GM12878 (cell line): Measurements from ENCODE around the gene CLTCL1. TPM values are rescaled to one million over a fixed set of nuclear protein-coding genes. Genes with fewer than 3 reads are reported as not detected.

Source experiments
- ATAC-seq: fragments of 200-7000 bp; cut with Tn5 transposase; 3 replicates; pipeline ENCODE4 v1.9.1; 2020; ENCODE audit warnings: mild to moderate bottlenecking, moderate library complexity
- BruUV-seq: library from RNA; stranded (reverse); fragments of 400-500 nt; replicated peaks from 2 replicates; lab custom pipeline; 2021; lab: Mats Ljungman, UMichigan
- CTCF ChIA-PET: fragments of 300-600 bp; sonication (Branson Sonifier 250); formaldehyde crosslinking; extraction: SDS; loops from one replicate; lab custom pipeline; 2021; ENCODE audit warnings: inconsistent platforms; lab: Yijun Ruan, JAX
- POLR2A ChIA-PET: fragments of 350-600 bp; formaldehyde crosslinking; extraction: SDS; loops from one replicate; lab custom pipeline; 2021; ENCODE audit warnings: inconsistent platforms; lab: Charles Lee
- RAD21 ChIA-PET: fragments of 300-600 bp; sonication (Branson Sonifier 250); formaldehyde crosslinking; loops from one replicate; lab custom pipeline; 2023; ENCODE audit warnings: antibody characterized with exemption; ENCODE audit not compliant: unreplicated experiment; lab: Charles Lee
- SMC1A ChIA-PET: fragments of 300-600 bp; sonication (Branson Sonifier 250); formaldehyde crosslinking; loops from one replicate; lab custom pipeline; 2023; ENCODE audit not compliant: unreplicated experiment, uncharacterized antibody; lab: Charles Lee
- DNase-seq: peaks from one replicate; pipeline ENCODE4 v3.0.0-alpha.2; 2011; ENCODE audit warnings: low read depth, low spot score
- FAIRE-seq: peaks from 3 replicates; lab custom pipeline; 2011; peaks lifted over from hg19 to GRCh38; lab: Jason Lieb, UNC
- H2AFZ ChIP-seq: 2 replicates; pipeline ENCODE4 v1.6.0; 2011; ENCODE audit warnings: low read depth, low read length, control low read depth; ENCODE audit not compliant: control insufficient read depth
- H3K27ac ChIP-seq: 2 replicates; pipeline ENCODE4 v1.5.1; 2011; ENCODE audit warnings: control low read depth; ENCODE audit not compliant: control insufficient read depth, insufficient read depth
- H3K27me3 ChIP-seq, 2 experiments: replicated peaks in 1 of 2; 2 replicates each; pipeline versions ENCODE4 v1.6.0 to v1.6.1; 2011; ENCODE audit warnings: low read length in 1 of 2; ENCODE audit not compliant: control insufficient read depth in 2 of 2, insufficient read depth in 2 of 2
- H3K36me3 ChIP-seq, 2 experiments: 2 replicates each; pipeline ENCODE4 v1.5.1; 2011; ENCODE audit warnings: low read length in 1 of 2; ENCODE audit not compliant: control insufficient read depth in 2 of 2, insufficient read depth in 2 of 2
- H3K4me1 ChIP-seq: 2 replicates; pipeline ENCODE4 v1.6.1; 2011; ENCODE audit warnings: mild to moderate bottlenecking, low read length, moderate library complexity, mixed read lengths; ENCODE audit not compliant: control insufficient read depth, insufficient read depth
- H3K4me2 ChIP-seq: 2 replicates; pipeline ENCODE4 v1.6.0; 2011; ENCODE audit warnings: control low read depth; ENCODE audit not compliant: control insufficient read depth, insufficient read depth
- H3K4me3 ChIP-seq: fragments of 200-600 bp; sonication (generic); 2 replicates; pipeline ENCODE4 v1.5.1; 2016
- H3K79me2 ChIP-seq: 2 replicates; pipeline ENCODE4 v1.6.0; 2011; ENCODE audit warnings: low read length; ENCODE audit not compliant: control insufficient read depth, insufficient read depth
- H3K9ac ChIP-seq: 2 replicates; pipeline ENCODE4 v1.8.0; 2011; ENCODE audit warnings: low read length, control low read depth, mixed read lengths; ENCODE audit not compliant: control insufficient read depth, insufficient read depth
- H3K9me3 ChIP-seq: replicated peaks from 3 replicates; pipeline ENCODE4 v1.5.1; 2011; ENCODE audit warnings: mild to moderate bottlenecking, low read length; ENCODE audit not compliant: control insufficient read depth, insufficient read depth
- H4K20me1 ChIP-seq: 2 replicates; pipeline ENCODE4 v1.6.0; 2011; ENCODE audit not compliant: control insufficient read depth, insufficient read depth
- ATF2 ChIP-seq: IDR thresholded peaks from 2 replicates; pipeline ENCODE4 v1.6.1; 2012; ENCODE audit warnings: low read length, inconsistent platforms
- BCL3 ChIP-seq: IDR thresholded peaks from 2 replicates; pipeline ENCODE4 v1.6.1; 2011; ENCODE audit warnings: borderline replicate concordance, low read depth, mild to moderate bottlenecking, moderate library complexity, low read length; ENCODE audit not compliant: insufficient read depth, poor library complexity, severe bottlenecking
- BHLHE40 ChIP-seq, 2 experiments: fragments of 450-650 bp in 1 of 2; IDR thresholded peaks; 2 replicates each; pipeline ENCODE4 v1.6.1; 2011 to 2017; ENCODE audit warnings: low read depth in 2 of 2, borderline replicate concordance in 1 of 2, improper control_type of control experiment in 1 of 2, low read length in 1 of 2, mild to moderate bottlenecking in 1 of 2
- CEBPB ChIP-seq, 2 experiments: fragments of 150-350 bp in 1 of 2; IDR thresholded peaks; 2 replicates each; pipeline ENCODE4 v1.6.1; 2012 to 2014; ENCODE audit warnings: low read depth in 2 of 2, low read length in 2 of 2, borderline replicate concordance in 1 of 2, inconsistent platforms in 1 of 2
- ESRRA ChIP-seq: IDR thresholded peaks from 2 replicates; pipeline ENCODE4 v1.6.1; 2012; ENCODE audit warnings: mild to moderate bottlenecking, low read length, improper control_type of control experiment
- IKZF1 ChIP-seq: fragments of 450-650 bp; conservative IDR thresholded peaks from 2 replicates; pipeline ENCODE4 v1.6.1; 2017; ENCODE audit warnings: antibody characterized with exemption, mild to moderate bottlenecking
- JUND ChIP-seq: IDR thresholded peaks from 2 replicates; pipeline ENCODE4 v1.6.1; 2012; ENCODE audit warnings: low read depth, mild to moderate bottlenecking, low read length, improper control_type of control experiment, moderate library complexity
- MAX ChIP-seq: IDR thresholded peaks from 2 replicates; pipeline ENCODE4 v1.6.1; 2012; ENCODE audit warnings: low read depth, low read length, improper control_type of control experiment
- NR2F1 ChIP-seq: fragments of 450-650 bp; conservative IDR thresholded peaks from 2 replicates; pipeline ENCODE4 v1.6.1; 2017; ENCODE audit warnings: mild to moderate bottlenecking
- POU2F2 ChIP-seq: IDR thresholded peaks from 3 replicates; pipeline ENCODE4 v1.6.1; 2011; ENCODE audit warnings: low read depth, mild to moderate bottlenecking, low read length, borderline replicate concordance
- WGBS: methylation state at CpG from one replicate; pipeline ENCODE4 v1.1.6; 2016; ENCODE audit warnings: low lambda C conversion rate; ENCODE audit not compliant: insufficient replicate concordance, insufficient coverage; ENCODE audit errors: missing lambda C conversion rate; 5-methylcytosine and 5-hydroxymethylcytosine counted together
- in situ Hi-C: fragments of 300-500 bp; cut with MboI; formaldehyde crosslinking; loops from 9 replicates; pipeline ENCODE4 v1.14.3; 2018; ENCODE audit warnings: mixed read lengths
- intact Hi-C: fragments of 100-400 bp; cut with micrococcal nuclease; formaldehyde crosslinking; loops from one replicate; pipeline ENCODE4 v1.14.2; 2022; ENCODE audit not compliant: unreplicated experiment
- polyA plus RNA-seq, 11 experiments: library from polyadenylated mRNA; depleted of rRNA in 4 of 11; unstranded in 6 of 11; stranded (reverse) in 5 of 11; fragments of >200 nt; fragmentation: Nextera tagmentation in 4 of 11; fragmentation: Illumina TruSeq in 1 of 11; extraction: Ambion mirVana in 4 of 11; extraction: Trizol in 1 of 11; gene quantifications; 1 replicate in 1 of 11; 2 replicates in 10 of 11; pipeline versions ENCODE4 v1.2.1 to v1.2.3, GENCODE V29; 2011 to 2016; ENCODE audit warnings: inconsistent platforms in 2 of 11, missing spikeins in 2 of 11, low read depth in 1 of 11
- total RNA-seq, 4 experiments: library from RNA; depleted of rRNA in 3 of 4; stranded (reverse); fragments of >200 nt in 3 of 4; fragmentation: Illumina TruSeq in 1 of 4; extraction: Trizol in 1 of 4; gene quantifications; 2 replicates each; pipeline versions ENCODE4 v1.2.1 to v1.2.3, GENCODE V29; 2013 to 2021

The CLTCL1 gene
- total and polyA plus RNA-seq, 10 of the 15 experiments (the other 5 are each of a cell fraction or from before 2014, with no cell fraction given), result under 0.01 to 0.35 (median 0.12) TPM; not detected in 2

GRCh38 chr22:19225560-19225959 is 66.0 kb downstream of the CLTCL1 start:
- Histone ChIP-seq H3K9ac (no peak overlapping the region), H3K36me3 (no peaks in the 10 kb centered on the region), H3K27me3 (no peaks in the 10 kb centered on the region; a peak in 1 of 4 replicates), H3K9me3 (no peaks in the 10 kb centered on the region), H2AFZ (no peak overlapping the region), H3K4me1 (no peaks in the 10 kb centered on the region), H3K4me2 (no peak overlapping the region), H4K20me1 (no peaks in the 10 kb centered on the region), H3K4me3 (no peak overlapping the region), H3K27ac (no peak overlapping the region), H3K79me2 (no peaks in the 10 kb centered on the region)
- in situ Hi-C loops, result no loop called here
- DNase-seq (no peak), ATAC-seq (no peak), FAIRE-seq (no peak)
- 3% methylated on average over 3 of the region's 3 CpGs for WGBS
- TF ChIP-seq JUND (no peak), IKZF1 (no peak), ATF2 (no peak), POU2F2 (no peak), ESRRA (no peak), BHLHE40 (IDR thresholded peaks at IDR 0.05; ENCODE audit: borderline replicate concordance in 1 of 2, low read depth in 2 of 2, low read length in 1 of 2) (no peak), MAX (no peak), CEBPB (IDR thresholded peaks at IDR 0.05; ENCODE audit: borderline replicate concordance in 1 of 2, low read depth in 2 of 2, low read length in 2 of 2) (no peak), BCL3 (no peak), NR2F1 (no peak)
- no TSS peak for BruUV-seq
- RAD21 ChIA-PET, result no interaction called here
- CTCF ChIA-PET, result no interaction called here
- POLR2A ChIA-PET, result no interaction called here
- SMC1A ChIA-PET, result no interaction called here
- intact Hi-C loops, result no loop called here
